GM10847 (cell line): ENCODE data around the gene NQO2.

Experiments
- POLR2A ChIP-seq: IDR thresholded peaks from 2 replicates; pipeline ENCODE4 v1.6.1; 2011; ENCODE audit not compliant: insufficient read length; ENCODE audit errors: extremely low read depth

Gene NQO2

DNA sequence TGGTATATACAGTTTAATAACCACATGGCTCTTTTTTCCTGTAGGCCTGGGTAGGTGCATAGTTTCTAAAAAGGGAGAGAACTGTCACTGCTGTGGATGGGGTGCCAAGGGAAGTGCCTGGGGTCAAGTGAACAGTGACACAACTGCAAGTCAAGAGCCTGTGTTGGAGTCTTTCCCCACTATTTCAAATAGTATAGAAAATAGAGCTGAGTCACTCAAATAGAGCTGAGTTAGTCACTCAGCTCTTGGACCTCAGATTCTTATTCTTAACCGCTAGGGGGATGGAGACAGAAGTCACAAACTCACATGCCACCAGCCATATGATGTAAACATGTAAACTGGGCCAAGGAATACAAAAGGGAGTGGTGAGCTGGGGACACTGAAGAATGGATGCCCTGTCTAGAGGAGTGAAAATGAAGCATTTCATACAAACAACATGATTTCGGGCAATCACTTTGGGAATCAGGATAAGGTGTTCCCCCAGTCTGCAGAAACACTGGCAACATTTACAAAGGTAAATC lies 2.1 kb downstream of the NQO2 start:
- TF ChIP-seq POLR2A, result no peak

DNA sequence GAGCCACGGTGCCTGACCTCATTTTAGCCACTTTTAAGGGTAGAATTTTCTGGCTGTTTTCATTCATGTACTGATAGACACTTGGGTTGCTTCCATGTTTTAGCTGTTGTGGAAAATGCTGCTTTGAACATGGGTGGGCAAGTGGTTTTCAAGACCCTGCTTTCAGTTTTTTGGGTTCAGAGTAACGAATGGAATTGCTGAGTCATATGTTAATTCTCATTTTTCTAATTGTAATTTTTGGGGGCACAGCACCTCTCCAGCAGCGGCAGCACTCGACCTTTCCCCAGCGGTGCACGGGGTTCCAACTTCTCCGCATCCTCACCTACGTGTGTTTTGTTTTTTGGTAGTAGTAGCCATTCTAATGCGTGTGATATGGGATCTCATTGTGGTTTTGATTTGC lies 5.4 kb downstream of the NQO2 start:
- no peak for TF ChIP-seq POLR2A

DNA sequence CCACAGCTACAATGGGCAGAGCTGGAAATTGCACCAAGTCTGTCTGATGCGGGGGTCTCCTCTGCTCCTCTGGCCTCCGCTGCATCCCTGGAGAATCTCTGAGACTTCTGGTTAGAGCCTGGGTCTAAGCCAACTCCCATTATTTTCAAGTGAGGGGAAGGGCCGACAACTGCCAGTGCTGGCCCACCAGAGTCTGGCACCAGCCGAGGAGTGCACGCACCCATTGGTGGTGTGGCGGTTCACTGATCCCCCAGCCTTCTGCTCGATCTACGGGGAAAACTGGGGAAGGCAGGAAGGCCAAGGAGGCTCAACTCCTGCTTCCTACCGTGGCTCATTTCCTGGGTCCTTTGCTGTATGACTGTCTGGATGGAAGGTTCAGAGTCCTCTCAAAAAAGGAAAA lies 6.2 kb downstream of the NQO2 start:
- TF ChIP-seq POLR2A, result no peak

DNA sequence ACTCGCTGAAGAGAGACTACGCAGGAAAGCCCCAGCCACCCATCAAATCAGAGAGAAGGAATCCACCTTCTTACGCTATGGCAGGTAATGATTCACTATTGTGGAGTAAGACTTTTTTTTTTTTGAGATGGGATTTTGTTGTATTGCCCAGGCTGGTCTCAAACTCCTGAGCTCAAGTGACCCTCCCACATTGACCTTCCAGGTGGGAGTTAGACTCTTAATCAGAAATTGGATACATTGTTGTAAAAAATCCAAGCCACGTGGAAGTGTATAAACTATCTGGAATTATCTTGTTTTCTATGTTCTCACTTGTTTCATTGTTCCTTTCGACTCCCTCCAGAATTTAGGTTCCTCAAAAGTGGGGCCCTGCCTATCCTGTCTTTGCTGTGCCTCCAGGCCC lies 6.8 kb downstream of the NQO2 start:
- no peak for TF ChIP-seq POLR2A

DNA sequence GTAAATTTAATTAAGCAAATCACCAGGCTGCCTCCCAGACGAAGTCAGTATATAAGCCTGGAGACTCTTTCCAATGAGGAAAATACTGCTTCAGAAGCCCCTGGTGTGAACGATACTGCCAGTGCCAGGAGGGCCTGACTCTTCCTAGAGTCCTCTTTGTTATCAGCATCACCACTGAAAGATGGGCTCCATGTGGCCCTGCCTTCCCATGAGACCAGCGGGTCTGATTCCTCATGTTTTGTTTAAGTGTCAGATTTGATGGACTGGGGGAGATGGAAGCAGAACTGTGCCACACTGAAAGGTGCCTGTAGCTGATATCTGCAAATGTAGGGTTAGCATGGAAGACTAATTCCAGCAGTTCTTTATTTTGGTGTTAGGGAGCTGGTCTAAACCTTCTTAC lies 7.9 kb downstream of the NQO2 start:
- no peak for TF ChIP-seq POLR2A

DNA sequence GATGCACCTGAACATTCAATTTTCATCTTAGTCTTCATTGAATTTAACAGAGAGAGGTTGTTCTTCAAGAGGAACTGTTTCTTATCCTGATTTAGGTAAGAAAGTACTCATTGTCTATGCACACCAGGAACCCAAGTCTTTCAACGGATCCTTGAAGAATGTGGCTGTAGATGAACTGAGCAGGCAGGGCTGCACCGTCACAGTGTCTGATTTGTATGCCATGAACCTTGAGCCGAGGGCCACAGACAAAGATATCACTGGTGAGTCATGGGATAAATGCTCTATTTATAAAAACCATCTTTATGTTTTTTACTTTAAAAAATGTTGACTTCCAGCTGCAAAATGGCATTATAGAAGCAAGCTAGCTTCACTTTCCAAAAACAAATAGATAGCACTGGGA lies 10.2 kb downstream of the NQO2 start:
- TF ChIP-seq POLR2A, result no peak

DNA sequence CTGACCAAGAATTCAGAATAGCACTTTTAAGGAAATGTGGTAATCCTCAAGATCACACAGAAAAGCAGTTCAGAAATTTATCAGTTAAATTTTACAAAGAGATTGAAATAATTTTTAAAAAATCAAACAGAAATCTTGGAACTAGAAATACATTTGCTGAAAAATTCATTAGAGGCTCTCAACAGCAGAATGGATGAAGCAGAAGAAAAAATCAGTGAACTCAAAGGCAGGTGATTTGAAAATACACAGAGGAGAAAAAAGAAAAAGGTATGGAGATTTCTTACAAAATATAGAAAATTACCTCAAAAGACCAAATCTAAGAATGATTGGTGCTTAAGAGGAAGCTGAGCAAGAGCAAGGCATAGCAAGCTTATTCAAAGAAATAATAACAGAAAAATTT lies 11.5 kb downstream of the NQO2 start:
- TF ChIP-seq POLR2A, result no peak

DNA sequence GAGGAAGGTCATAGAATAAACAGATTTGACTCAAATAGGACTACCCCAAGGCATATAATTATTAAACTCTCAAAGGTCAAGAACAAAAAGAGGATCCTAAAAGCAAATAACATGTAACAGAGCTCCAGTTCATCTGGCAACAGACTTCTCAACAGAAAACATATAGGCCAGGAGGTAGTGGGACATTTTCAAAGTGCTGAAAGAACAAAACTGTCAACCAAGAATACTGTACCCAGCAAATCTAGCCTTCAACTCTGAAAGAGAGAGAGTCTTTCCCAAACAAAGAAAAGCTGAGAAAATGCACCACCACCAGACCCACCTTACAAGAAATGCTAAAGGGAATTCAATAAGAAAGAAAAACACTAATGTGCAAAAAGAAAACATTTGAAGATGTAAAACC lies 11.9 kb downstream of the NQO2 start:
- no peak for TF ChIP-seq POLR2A

DNA sequence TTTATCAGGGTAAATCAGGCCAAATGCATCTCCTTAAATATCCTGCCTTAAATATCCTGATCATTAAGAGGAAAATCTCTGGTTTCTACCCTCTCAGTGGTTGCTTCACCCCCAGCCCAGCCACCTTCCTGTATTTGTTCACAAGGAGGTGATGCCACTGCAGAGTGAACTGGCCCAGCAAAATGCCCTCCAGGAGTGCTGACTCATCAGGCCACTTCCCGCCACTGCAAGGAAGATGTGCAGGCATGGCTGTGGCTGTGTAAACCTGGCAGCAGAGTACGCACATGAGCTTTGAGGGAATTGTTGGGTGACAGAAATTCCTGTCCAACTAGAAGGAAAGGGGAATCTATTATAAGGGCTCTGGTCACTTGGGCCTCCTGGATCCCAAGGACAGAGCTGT lies 13.8 kb downstream of the NQO2 start:
- TF ChIP-seq POLR2A, result no peak

DNA sequence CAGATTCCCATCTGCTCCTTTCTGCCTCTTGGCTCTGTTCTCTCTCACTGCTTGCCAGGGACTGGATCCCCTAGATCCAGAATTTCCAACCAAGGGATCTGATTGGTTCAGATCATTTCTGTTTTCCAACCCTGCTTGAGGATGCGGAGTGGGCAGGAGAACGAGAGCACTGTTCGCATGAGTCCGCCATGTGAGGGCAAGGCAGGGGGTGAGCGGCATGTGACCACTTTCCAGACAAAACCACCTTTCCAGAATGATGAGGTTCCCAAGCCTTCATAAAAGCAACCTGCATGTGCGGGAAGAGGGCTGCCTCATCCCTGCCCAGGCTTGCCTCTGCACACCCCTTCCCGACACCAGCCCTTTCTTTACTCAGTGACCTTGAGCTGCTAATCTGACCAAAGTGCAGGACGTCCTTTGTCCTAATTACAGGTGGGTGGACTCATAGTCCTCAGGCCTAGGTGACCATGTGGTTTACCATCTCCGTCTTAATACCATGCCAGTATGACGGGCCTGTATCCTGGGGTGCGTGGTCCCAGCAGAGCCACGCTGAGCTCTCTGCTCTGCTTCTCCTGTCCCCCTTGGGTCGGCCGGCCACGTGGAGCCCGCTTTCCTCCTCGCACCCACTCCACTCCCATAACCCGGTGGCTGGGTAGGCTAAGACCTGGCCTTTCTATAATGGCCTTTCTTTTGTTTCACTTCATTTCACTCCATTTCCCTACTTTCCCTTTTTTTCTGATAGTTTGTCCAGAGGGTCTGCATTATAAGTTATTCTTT lies 14.4 kb downstream of the NQO2 start:
- TF ChIP-seq POLR2A, result no peak

DNA sequence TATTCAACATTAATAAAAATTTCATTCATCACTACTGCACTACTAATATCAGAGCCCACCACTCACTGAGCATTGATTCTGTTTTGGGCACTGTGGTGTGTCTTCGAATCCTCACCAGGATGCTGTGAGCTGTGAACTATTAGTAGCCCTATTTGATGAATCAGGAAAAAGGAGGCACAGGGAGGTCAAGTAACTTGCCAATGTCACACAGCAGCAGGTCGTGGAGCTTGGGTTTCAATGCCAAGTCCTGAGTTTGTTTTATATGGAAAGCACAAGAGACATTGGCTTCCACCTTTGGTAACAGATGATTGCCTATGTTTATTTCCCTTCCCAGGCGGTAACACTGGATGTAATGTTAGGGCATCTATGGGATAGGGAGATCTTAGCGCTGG lies 15.0 kb downstream of the NQO2 start:
- TF ChIP-seq POLR2A, result no peak

DNA sequence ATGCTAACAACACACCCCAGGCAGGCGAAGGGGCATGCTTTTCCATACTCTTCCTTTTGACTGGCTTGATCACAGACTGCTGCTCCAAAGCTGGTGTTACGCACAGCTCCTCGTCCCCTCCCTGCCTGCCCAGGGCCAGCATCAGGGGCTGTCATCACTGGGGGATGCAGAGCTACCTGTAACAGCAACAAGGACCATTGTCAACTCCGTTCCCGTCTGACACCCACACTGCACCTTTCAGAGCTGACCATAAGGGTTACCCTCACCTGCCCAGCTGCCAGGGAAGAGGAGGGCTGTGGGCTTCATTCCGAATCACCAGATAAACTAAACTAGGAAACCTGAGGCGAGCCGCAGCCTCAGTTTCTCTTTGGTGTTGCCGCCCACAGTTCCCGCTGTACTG lies 15.4 kb downstream of the NQO2 start:
- no peak for TF ChIP-seq POLR2A

DNA sequence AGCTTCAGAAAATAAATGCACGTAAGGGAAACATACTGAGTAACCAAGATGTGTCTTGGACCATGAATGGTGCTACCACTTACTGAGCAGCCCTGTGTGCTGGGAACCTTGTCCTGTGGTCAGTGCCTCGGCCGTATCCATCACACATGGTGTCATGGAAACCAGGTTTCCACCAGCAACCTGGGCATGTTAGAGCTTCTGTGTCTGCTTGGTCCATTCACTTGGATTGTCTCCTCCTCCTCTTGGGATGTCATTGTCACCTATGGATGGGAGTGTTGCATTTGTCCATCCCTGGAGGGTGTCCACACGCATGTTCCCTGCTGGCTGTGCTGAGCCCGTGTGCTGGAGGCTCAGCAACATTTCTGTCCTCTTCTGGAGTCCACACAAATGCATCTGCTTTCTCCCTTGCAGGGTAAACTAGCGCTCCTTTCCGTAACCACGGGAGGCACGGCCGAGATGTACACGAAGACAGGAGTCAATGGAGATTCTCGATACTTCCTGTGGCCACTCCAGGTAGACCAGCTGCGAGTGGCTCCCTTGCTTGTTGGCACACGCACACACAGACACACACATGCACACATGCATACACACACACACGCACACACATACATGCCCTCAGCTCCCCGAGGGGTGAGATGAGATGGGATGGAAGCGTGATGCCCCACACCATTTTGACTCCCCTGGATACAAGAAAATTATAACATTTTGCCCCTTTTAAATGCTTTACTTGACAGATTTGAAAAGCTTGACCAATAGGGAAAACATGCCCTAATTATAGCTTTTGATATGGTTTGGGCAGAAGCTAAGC lies 17.0 kb downstream of the NQO2 start:
- TF ChIP-seq POLR2A, result no peak

DNA sequence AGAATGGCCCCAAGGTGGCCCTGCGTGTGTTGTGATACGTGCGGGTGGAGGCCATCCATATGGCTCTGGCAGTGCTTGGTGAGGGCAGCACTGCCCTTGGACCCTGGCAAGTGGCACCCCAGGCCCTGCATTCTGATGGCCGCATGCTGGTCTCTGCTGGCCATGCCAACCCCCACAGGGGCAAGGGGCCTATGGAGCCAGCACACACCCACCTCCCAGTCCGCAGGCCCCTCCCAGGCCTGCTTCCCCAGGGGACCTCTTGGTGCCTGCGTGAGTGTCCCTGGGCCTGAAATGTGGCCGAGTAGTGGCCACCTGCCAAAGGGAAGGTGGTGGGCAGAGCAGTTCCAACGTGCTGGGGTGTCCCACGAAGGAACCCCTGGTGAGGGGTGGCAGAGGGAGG lies 17.6 kb downstream of the NQO2 start:
- TF ChIP-seq POLR2A, result no peak

DNA sequence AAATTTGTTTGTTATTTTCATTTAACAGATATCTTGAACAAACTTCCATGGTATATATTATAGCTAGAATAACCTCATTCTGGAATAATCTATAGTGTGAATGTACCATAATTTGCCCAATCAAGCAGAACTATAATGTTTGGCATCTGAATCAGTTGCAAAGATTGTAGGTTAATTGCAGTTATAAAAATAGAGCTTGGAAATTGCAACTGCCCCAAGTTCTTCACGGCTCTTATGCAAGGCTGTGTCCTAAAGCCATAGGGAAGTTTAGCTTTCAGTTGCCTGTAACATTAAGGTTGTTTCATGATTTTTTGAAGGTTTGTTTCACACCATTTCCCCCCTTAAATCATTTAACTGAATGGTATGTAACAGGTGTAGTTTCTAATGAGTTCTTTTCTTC lies 19.4 kb downstream of the NQO2 start:
- no peak for TF ChIP-seq POLR2A

DNA sequence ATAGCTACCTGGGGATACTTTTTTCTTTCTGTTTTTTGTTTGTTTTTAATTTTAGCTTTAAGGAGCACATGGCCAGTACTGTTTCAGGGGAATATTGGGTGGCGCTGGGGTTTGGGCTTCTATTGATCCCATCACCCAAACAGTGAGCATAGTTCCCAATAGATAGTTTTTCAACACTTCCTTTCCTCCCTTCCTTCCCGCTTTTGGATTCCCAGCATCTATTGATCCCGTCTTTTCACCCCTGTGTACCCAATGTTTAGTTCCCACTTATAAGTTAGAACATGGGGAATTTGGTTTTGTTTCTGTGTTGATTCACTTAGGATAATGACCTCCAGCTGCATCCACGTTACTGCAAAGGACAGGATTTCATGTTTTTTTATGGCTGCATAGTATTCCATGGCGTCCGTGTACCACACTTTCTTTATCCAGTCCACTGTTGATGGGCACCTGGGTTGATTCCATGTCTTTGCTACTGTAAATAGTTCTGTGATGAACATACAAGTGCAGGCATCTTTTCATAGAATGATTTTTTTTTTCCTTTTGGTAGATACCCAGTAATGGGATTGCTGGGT lies 20.1 kb downstream of the NQO2 start:
- TF ChIP-seq POLR2A, result no peak
